Endothelial cell of umbilical vein (primary cell): ENCODE results near the gene NOTCH3. TPM values are rescaled to one million over a fixed set of nuclear protein-coding genes. Genes with fewer than 3 reads are reported as not detected.

Experiments used
- BruUV-seq: library from RNA; stranded (reverse); fragments of 400-500 nt; replicated peaks from 2 replicates; lab custom pipeline; 2021; lab: Mats Ljungman, UMichigan
- CTCF ChIA-PET: fragments of 300-600, 350-600 bp; sonication (Branson Sonifier 250); formaldehyde crosslinking; loops from one replicate; lab custom pipeline; 2021; ENCODE audit warnings: antibody characterized with exemption, inconsistent platforms; lab: Charles Lee
- POLR2A ChIA-PET: fragments of 300-600, 350-600 bp; sonication (Branson Sonifier 250); formaldehyde crosslinking; loops from one replicate; lab custom pipeline; 2021; ENCODE audit warnings: antibody characterized with exemption, inconsistent platforms; lab: Charles Lee
- DNase-seq: peaks from one replicate; pipeline ENCODE4 v3.0.0-alpha.2; 2011; ENCODE audit warnings: low read depth, low spot score
- FAIRE-seq: peaks from 2 replicates; lab custom pipeline; 2011; peaks lifted over from hg19 to GRCh38; lab: Jason Lieb, UNC
- H2AFZ ChIP-seq: 2 replicates; pipeline ENCODE4 v1.6.0; 2012; ENCODE audit warnings: low read depth, low read length, control low read depth, inconsistent platforms
- H3K27ac ChIP-seq: 2 replicates; pipeline ENCODE4 v1.5.1; 2011; ENCODE audit warnings: low read depth, mild to moderate bottlenecking, control low read depth, low read length, moderate library complexity; ENCODE audit not compliant: insufficient read depth
- H3K27me3 ChIP-seq, 2 experiments: 2 replicates each; pipeline versions ENCODE4 v1.6.0 to v1.6.1; 2011; ENCODE audit warnings: low read length in 2 of 2, mixed read lengths in 1 of 2; ENCODE audit not compliant: control insufficient read depth in 2 of 2, insufficient read depth in 2 of 2
- H3K36me3 ChIP-seq, 2 experiments: 2 replicates in 1 of 2; 3 replicates in 1 of 2; pipeline ENCODE4 v1.5.1; 2011; ENCODE audit warnings: low read length in 2 of 2, mild to moderate bottlenecking in 1 of 2, moderate library complexity in 1 of 2; ENCODE audit not compliant: control insufficient read depth in 2 of 2, insufficient read depth in 2 of 2; ENCODE audit errors: extremely low read depth in 1 of 2
- H3K4me1 ChIP-seq: 3 replicates; pipeline ENCODE4 v1.5.1; 2011; ENCODE audit warnings: mild to moderate bottlenecking, low read length; ENCODE audit not compliant: control insufficient read depth, insufficient read depth; ENCODE audit errors: extremely low read depth
- H3K4me2 ChIP-seq: 2 replicates; pipeline ENCODE4 v1.6.1; 2011; ENCODE audit warnings: low read length, control low read depth, mixed read lengths; ENCODE audit not compliant: insufficient read depth
- H3K4me3 ChIP-seq, 3 experiments: fragments of 200-600 bp in 1 of 3; sonication (generic), shearing (Covaris generic) in 1 of 3; replicated peaks in 1 of 3; 2 replicates each; pipeline ENCODE4 v1.5.1; 2011 to 2016; ENCODE audit warnings: control low read depth in 3 of 3, low read length in 3 of 3, mild to moderate bottlenecking in 2 of 3, inconsistent platforms in 1 of 3, low read depth in 1 of 3, moderate library complexity in 1 of 3; ENCODE audit not compliant: insufficient read depth in 1 of 3
- H3K79me2 ChIP-seq: 2 replicates; pipeline ENCODE4 v1.6.0; 2012; ENCODE audit warnings: low read length, inconsistent platforms; ENCODE audit not compliant: control insufficient read depth, insufficient read depth
- H3K9ac ChIP-seq: replicated peaks from 2 replicates; pipeline ENCODE3; 2011; ENCODE audit warnings: low read length, control low read depth; ENCODE audit not compliant: insufficient read depth; ENCODE audit errors: extremely low read depth
- H3K9me1 ChIP-seq: replicated peaks from 3 replicates; pipeline ENCODE4 v1.6.0; 2011; ENCODE audit warnings: mild to moderate bottlenecking, low read length; ENCODE audit not compliant: control insufficient read depth, insufficient read depth; ENCODE audit errors: extremely low read depth
- H3K9me3 ChIP-seq: replicated peaks from 2 replicates; pipeline ENCODE4 v1.5.1; 2012; ENCODE audit warnings: low read length, inconsistent platforms; ENCODE audit not compliant: control insufficient read depth, insufficient read depth
- H4K20me1 ChIP-seq: replicated peaks from 2 replicates; pipeline ENCODE3; 2011; ENCODE audit warnings: mild to moderate bottlenecking, low read length; ENCODE audit not compliant: control insufficient read depth, insufficient read depth; ENCODE audit errors: extremely low read depth
- FOS ChIP-seq: IDR thresholded peaks from 2 replicates; pipeline ENCODE4 v1.6.1; 2011; ENCODE audit warnings: mild to moderate bottlenecking, low read length, moderate library complexity, borderline replicate concordance; ENCODE audit not compliant: insufficient read depth
- JUN ChIP-seq: IDR thresholded peaks from 2 replicates; pipeline ENCODE4 v1.6.1; 2011; ENCODE audit warnings: borderline replicate concordance, low read depth; ENCODE audit not compliant: insufficient read length, insufficient read depth
- MAX ChIP-seq: IDR thresholded peaks from 2 replicates; pipeline ENCODE4 v1.6.1; 2011; ENCODE audit not compliant: insufficient read depth, insufficient read length
- POLR2AphosphoS5 ChIP-seq: IDR thresholded peaks from 2 replicates; pipeline ENCODE4 v1.6.1; 2012; ENCODE audit warnings: low read depth, mild to moderate bottlenecking, control low read depth, low read length, moderate library complexity; ENCODE audit not compliant: insufficient read depth
- dilution Hi-C: fragments of 300-500 bp; cut with MboI; formaldehyde crosslinking; loops from one replicate; pipeline ENCODE4 v1.15.0; 2019; ENCODE audit warnings: low sequenced_read_pairs; ENCODE audit not compliant: extremely low pct_ligation_motif_present
- intact Hi-C: fragments of 100-400 bp; cut with micrococcal nuclease; formaldehyde crosslinking; loops from one replicate; pipeline ENCODE4 v1.10.0; 2022
- polyA plus RNA-seq, 4 experiments: library from polyadenylated mRNA; depleted of rRNA in 3 of 4; stranded (reverse) in 3 of 4; unstranded in 1 of 4; fragments of >200 nt; gene quantifications; 2 replicates each; pipeline versions ENCODE4 v1.2.1 to v1.2.3, GENCODE V29; 2011 to 2012; ENCODE audit warnings: missing spikeins in 1 of 4
- total RNA-seq: library from RNA; stranded (reverse); gene quantifications from 2 replicates; pipeline ENCODE4 v1.2.3, GENCODE V29; 2021

NOTCH3 gene
- total and polyA plus RNA-seq, 2 donors (not counting 3 experiments of a cell fraction or from before 2014, with no cell fraction given), result 0.63 to 1.5 TPM

GRCh38 chr19:15114153-15114540, 86.6 kb downstream of the NOTCH3 start:
- Histone ChIP-seq H3K36me3 (peaks cover 39 to 69% of the 10 kb centered on the region in 2 experiments), H3K27ac (no peak overlapping the region), H3K79me2 (peaks cover 3% of the 10 kb centered on the region), H3K27me3 (no peaks in the 10 kb centered on the region), H4K20me1 (no peaks in the 10 kb centered on the region), H3K9ac (no peak overlapping the region), H3K4me2 (no peak overlapping the region), H2AFZ (no peak overlapping the region), H3K9me1 (no peaks in the 10 kb centered on the region), H3K9me3 (no peaks in the 10 kb centered on the region), H3K4me3 (no peak overlapping the region), H3K4me1 (no peaks in the 10 kb centered on the region)
- DNase-seq (no peak), FAIRE-seq (no peak)
- no TSS peak for BruUV-seq
- TF ChIP-seq JUN (peak; percentile 11), FOS (no peak)
- intact Hi-C loops (no loop called here), dilution Hi-C loops (no loop called here)
- ChIA-PET POLR2A (no interaction called here), CTCF (interaction anchor here (3.3 kb wide), 1 partner anchor 13 kb away, joined by 24 read pairs; no protein-coding TSS in a partner anchor)

GRCh38 chr19:15113245-15114152, 87.3 kb downstream of the NOTCH3 start:
- POLR2A ChIA-PET, result interaction anchor here (0.7 kb wide), 1 partner anchor 1001 kb away, joined by 3 read pairs; no protein-coding TSS in a partner anchor
- no peak overlapping the region for H3K27ac ChIP-seq
- TF ChIP-seq POLR2AphosphoS5, result peak; percentile 14
- TF ChIP-seq JUN, result no peak
- TF ChIP-seq FOS, result no peak
- no peak for TF ChIP-seq MAX
- no TSS peak for BruUV-seq
- H3K4me2 ChIP-seq, result no peak overlapping the region
- dilution Hi-C loops (no loop called here), intact Hi-C loops (no loop called here)
- peaks cover 9% of the 10 kb centered on the region for H3K79me2 ChIP-seq
- H4K20me1 ChIP-seq, result no peaks in the 10 kb centered on the region
- no peaks in the 10 kb centered on the region for H3K9me1 ChIP-seq
- H3K9ac ChIP-seq, result no peak overlapping the region
- CTCF ChIA-PET, result interaction anchor here (0.7 to 3.3 kb wide), 2 partner anchors 12 to 21 kb away, joined by 3 to 24 read pairs; no protein-coding TSS in a partner anchor
- FAIRE-seq (no peak), DNase-seq (no peak)
- no peak overlapping the region for H3K4me3 ChIP-seq
- peaks cover under 1% of the 10 kb centered on the region for H3K4me1 ChIP-seq
- H3K9me3 ChIP-seq, result no peaks in the 10 kb centered on the region
- H3K27me3 ChIP-seq, result no peaks in the 10 kb centered on the region
- H3K36me3 ChIP-seq, result peaks cover 33 to 63% of the 10 kb centered on the region in 2 experiments
- H2AFZ ChIP-seq, result no peak overlapping the region
